Right cardiac atrium (tissue), 5 donors: ENCODE data around the gene OR11H7. TPM values are rescaled to one million over a fixed set of nuclear protein-coding genes. Genes with fewer than 3 reads are reported as not detected.
"Not testable (repeated sequence)": the region's sequence is repeated elsewhere in the genome, so short reads cannot be mapped to it uniquely, and the experiment has no call there.

Experiments
- ATAC-seq, 2 donors: fragments of 200-7000 bp; cut with Tn5 transposase; one replicate each; pipeline versions ENCODE4 v1.8.0 to v1.9.1; 2020; ENCODE audit warnings: moderate library complexity in 2 of 2, mild to moderate bottlenecking in 1 of 2
- DNase-seq, 3 donors: peaks; one replicate each; pipeline ENCODE4 v3.0.0-alpha.2; 2020
- H3K27ac ChIP-seq: one replicate; pipeline ENCODE4 v1.5.1; 2013; ENCODE audit warnings: mild to moderate bottlenecking, low read length, control low read depth, moderate library complexity
- H3K27me3 ChIP-seq: one replicate; pipeline ENCODE4 v1.6.1; 2013; ENCODE audit not compliant: control insufficient read depth, insufficient read depth
- H3K4me1 ChIP-seq: one replicate; pipeline ENCODE4 v1.6.1; 2013; ENCODE audit warnings: low read length; ENCODE audit not compliant: control insufficient read depth, insufficient read depth
- H3K4me3 ChIP-seq: one replicate; pipeline ENCODE4 v1.5.1; 2013; ENCODE audit warnings: low read length, control low read depth
- H3K9me3 ChIP-seq: one replicate; pipeline ENCODE4 v1.6.1; 2013; ENCODE audit warnings: low read length; ENCODE audit not compliant: control insufficient read depth
- WGBS: extraction: QIAGEN DNeasy Blood & Tissue Kit; methylation state at CpG from one replicate; pipeline ENCODE4 v1.1.7; 2013; 5-methylcytosine and 5-hydroxymethylcytosine counted together
- intact Hi-C, 4 donors: fragments of 100-400 bp; cut with DNase I; formaldehyde crosslinking; loops; one replicate each; pipeline versions ENCODE4 v1.11.0 to v1.14.0; 2022 to 2023
- polyA plus RNA-seq: library from polyadenylated mRNA; stranded (reverse); fragments of 200-250 nt; gene quantifications from one replicate; pipeline ENCODE4 v1.2.3, GENCODE V29; 2013
- total RNA-seq, 4 donors: library from RNA; stranded (reverse); fragmentation: NEBNext Ultra II Directional; extraction: Animal tissue kit (Norgen Biotek cat#: 25700); gene quantifications; one replicate each; pipeline ENCODE4 v1.2.1, GENCODE V29; 2021
- donor health status: healthy with polysubstance abuse.
- donor health status: DM: no; HTN: yes; CAD: no.
- donor health status: DM: no; HTN: no; CAD: no.
- donor health status: DM: no; HTN: yes; CAD: no; lungs with severe emphysema.
- donor health status: DM: yes; HTN: yes; CAD: no.

Gene OR11H7
- total and polyA plus RNA-seq, 5 donors = not detected

DNA sequence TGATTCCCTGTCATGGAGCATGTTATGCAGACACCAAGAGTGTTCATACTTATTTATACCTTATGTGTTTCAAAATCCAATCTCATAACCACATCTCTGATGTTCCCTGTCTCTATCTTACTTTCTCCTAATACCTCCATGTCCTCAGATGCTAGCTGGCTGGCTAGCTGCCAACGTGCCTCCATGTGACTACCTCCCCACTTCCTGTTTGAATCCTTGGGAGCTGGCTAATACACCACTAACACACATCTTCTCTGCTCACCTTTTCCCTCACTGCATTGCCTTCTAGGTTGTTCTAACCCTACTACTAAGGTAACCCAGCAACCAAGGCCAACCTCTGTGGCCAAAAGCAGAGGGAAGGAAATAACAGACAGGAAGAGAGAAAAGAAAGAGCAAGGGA lies 49.6 kb downstream of the OR11H7 start:
- intact Hi-C loops = no loop called here
- H3K27ac ChIP-seq = no peak overlapping the region
- H3K4me3 ChIP-seq = no peak overlapping the region
- ATAC-seq = no peak
- H3K4me1 ChIP-seq = no peaks in the 10 kb centered on the region
- WGBS = 38% methylated on average over 1 of the region's 1 CpG
- no peaks in the 10 kb centered on the region for H3K27me3 ChIP-seq
- H3K9me3 ChIP-seq = no peaks in the 10 kb centered on the region
- peak in 2 of 3 donors; percentile 43 to 73 for DNase-seq

DNA sequence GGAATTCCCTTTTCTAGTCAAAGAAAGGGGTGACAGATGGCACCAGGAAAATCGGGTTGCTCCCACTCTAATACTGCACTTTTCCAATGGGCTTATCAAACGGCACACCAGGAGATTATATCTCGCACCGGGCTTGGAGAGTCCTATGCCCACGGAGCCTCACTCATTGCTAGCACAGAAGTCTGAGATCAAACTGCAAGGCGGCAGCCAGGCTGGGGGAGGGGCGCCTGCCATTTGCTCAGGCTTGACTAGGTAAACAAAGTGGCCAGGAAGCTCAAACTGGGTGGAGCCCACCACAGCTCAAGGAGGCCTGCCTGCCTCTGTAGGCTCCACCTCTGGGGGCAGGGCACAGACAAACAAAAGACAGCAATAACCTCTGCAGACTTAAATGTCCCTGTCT lies 51.5 kb downstream of the OR11H7 start:
- H3K27ac ChIP-seq, intact Hi-C loops, H3K4me3 ChIP-seq, ATAC-seq, H3K4me1 ChIP-seq, H3K9me3 ChIP-seq, DNase-seq, H3K27me3 ChIP-seq: not testable (repeated sequence)
- WGBS = 95% methylated on average over 7 of the region's 7 CpGs

Other genes starting within 250 kb of the OR11H7 start
- gene OR4Q2, start 226.8 kb upstream of the OR11H7 start, total RNA-seq = not detected
- not detected for gene OR4Q2, start 226.8 kb upstream of the OR11H7 start, polyA plus RNA-seq
- gene OR4K14, start 209.7 kb upstream of the OR11H7 start, total RNA-seq = not detected
- not detected for gene OR4K14, start 209.7 kb upstream of the OR11H7 start, polyA plus RNA-seq
- gene OR4K13, start 192.9 kb upstream of the OR11H7 start, total RNA-seq = not detected
- gene OR4K13, start 192.9 kb upstream of the OR11H7 start, polyA plus RNA-seq = not detected
- gene OR4L1, start 168.9 kb upstream of the OR11H7 start, total RNA-seq = not detected
- not detected for gene OR4L1, start 168.9 kb upstream of the OR11H7 start, polyA plus RNA-seq
- gene OR4K17, start 118.2 kb upstream of the OR11H7 start, total RNA-seq = not detected
- gene OR4K17, start 118.2 kb upstream of the OR11H7 start, polyA plus RNA-seq = not detected
- gene OR4N5, start 90.2 kb upstream of the OR11H7 start, total RNA-seq = not detected
- not detected for gene OR4N5, start 90.2 kb upstream of the OR11H7 start, polyA plus RNA-seq
- gene OR11G2, start 38.1 kb upstream of the OR11H7 start, total RNA-seq = not detected
- not detected for gene OR11G2, start 38.1 kb upstream of the OR11H7 start, polyA plus RNA-seq
- gene OR11H6, start 5.3 kb upstream of the OR11H7 start, total RNA-seq = not detected
- gene OR11H6, start 5.3 kb upstream of the OR11H7 start, polyA plus RNA-seq = not detected
- not detected for gene OR11H4, start 10.3 kb downstream of the OR11H7 start, total RNA-seq
- not detected for gene OR11H4, start 10.3 kb downstream of the OR11H7 start, polyA plus RNA-seq
- 10 to 100 TPM in 2 of 4 donors, 1 to 10 TPM in 2; 8.3 to 12.0 (median 9.5) TPM for gene TTC5, start 77.0 kb downstream of the OR11H7 start, total RNA-seq
- 4.5 TPM for gene TTC5, start 77.0 kb downstream of the OR11H7 start, polyA plus RNA-seq
- 10 to 100 TPM; 41.0 to 58.2 (median 49.5) TPM for gene CCNB1IP1, start 104.3 kb downstream of the OR11H7 start, total RNA-seq
- gene CCNB1IP1, start 104.3 kb downstream of the OR11H7 start, polyA plus RNA-seq = 72.1 TPM
- gene PARP2, start 114.7 kb downstream of the OR11H7 start, total RNA-seq = 10 to 100 TPM; 11.9 to 17.9 (median 16.3) TPM
- 14.3 TPM for gene PARP2, start 114.7 kb downstream of the OR11H7 start, polyA plus RNA-seq
- gene TEP1, start 184.5 kb downstream of the OR11H7 start, total RNA-seq = 10 to 100 TPM in 3 of 4 donors, 1 to 10 TPM in 1; 7.4 to 14.1 (median 13.1) TPM
- 7.9 TPM for gene TEP1, start 184.5 kb downstream of the OR11H7 start, polyA plus RNA-seq
- 1 to 10 TPM in 2 of 4 donors, under 1 TPM in 2; 0.33 to 1.7 (median 0.92) TPM for gene KLHL33, start 207.2 kb downstream of the OR11H7 start, total RNA-seq
- 0.68 TPM for gene KLHL33, start 207.2 kb downstream of the OR11H7 start, polyA plus RNA-seq
- 10 to 100 TPM; 17.6 to 21.9 (median 19.5) TPM for gene OSGEP, start 225.8 kb downstream of the OR11H7 start, total RNA-seq
- 18.1 TPM for gene OSGEP, start 225.8 kb downstream of the OR11H7 start, polyA plus RNA-seq
- gene APEX1, start 226.2 kb downstream of the OR11H7 start, total RNA-seq = 10 to 100 TPM; 71.5 to 95.2 (median 90.3) TPM
- 75.8 TPM for gene APEX1, start 226.2 kb downstream of the OR11H7 start, polyA plus RNA-seq
- 10 to 100 TPM; 16.2 to 23.7 (median 23.4) TPM for gene PIP4P1, start 232.5 kb downstream of the OR11H7 start, total RNA-seq
- 21.0 TPM for gene PIP4P1, start 232.5 kb downstream of the OR11H7 start, polyA plus RNA-seq
- 10 to 100 TPM in 1 of 4 donors, 1 to 10 TPM in 3; 6.2 to 17.2 (median 7.2) TPM for gene PNP, start 240.4 kb downstream of the OR11H7 start, total RNA-seq
- 8.6 TPM for gene PNP, start 240.4 kb downstream of the OR11H7 start, polyA plus RNA-seq